RPMI7951 (cell line): Measurements from ENCODE around the gene IMPG2. TPM values are rescaled to one million over a fixed set of nuclear protein-coding genes. Genes with fewer than 3 reads are reported as not detected.
"Not testable (repeated sequence)": the region's sequence is repeated elsewhere in the genome, so short reads cannot be mapped to it uniquely, and the experiment has no call there.

Experiments
- DNase-seq: peaks from one replicate; pipeline ENCODE4 v3.0.0-alpha.2; 2012; ENCODE audit warnings: low read depth
- total RNA-seq: library from RNA; depleted of rRNA; stranded (reverse); fragments of >200 nt; shearing (Covaris generic); gene quantifications from 2 replicates; pipeline ENCODE4 v1.2.3, GENCODE V29; 2014; rRNA removed

Gene IMPG2
- under 0.01 TPM in 2 replicates for total RNA-seq

- DNase-seq = no peak
Measured at GRCh38 chr3:101320475-101320874, at the start of gene IMPG2. Gene IMPG2 (minus strand): TSS chr3:101320575. CDS start chr3:101320372, 203 bp downstream.

DNA sequence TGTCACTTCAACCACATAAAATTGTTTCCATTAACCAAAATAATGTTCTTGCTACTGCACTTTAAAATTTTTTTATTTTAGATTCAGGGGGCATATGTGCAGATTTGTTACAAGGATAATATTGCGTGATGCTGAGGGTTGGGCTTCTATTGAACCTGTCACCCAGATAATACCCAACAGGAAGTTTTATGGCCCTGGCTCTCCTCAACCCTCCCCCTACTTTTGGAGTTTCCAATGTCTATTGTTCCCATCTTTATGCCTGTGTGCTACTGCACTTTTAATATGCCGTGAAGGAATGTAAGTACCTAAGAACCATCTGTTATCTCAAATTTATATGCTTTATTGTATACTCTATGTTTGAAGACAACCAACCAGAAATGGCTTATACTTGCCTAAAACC, 42.0 kb upstream of the IMPG2 start:
- no peak for DNase-seq

- peak; percentile 28 for DNase-seq
Measured at GRCh38 chr3:101351829-101352228, 31.5 kb upstream of the IMPG2 start.

DNA sequence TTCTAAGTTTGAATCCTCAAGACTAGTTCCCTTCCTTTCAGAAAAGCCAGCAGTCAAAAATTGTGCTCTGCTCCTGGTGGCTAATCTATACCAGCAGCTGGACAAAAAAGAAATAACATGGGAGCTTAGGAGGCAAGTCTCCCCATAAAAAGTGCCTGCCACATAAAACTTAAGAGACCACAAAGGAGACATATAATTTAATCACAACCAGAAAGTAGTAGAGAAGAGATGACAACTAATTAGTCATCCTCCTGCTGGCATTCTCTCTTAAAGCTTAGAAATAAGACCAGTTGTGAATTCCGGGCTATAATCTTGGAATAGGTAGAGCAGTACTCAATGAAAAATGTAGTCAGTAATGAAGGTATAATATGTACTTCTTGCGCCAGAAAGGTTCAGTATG, 20.2 kb upstream of the IMPG2 start:
- peak; percentile 13 for DNase-seq

- no peak for DNase-seq
Measured at GRCh38 chr3:101333883-101334282, 13.5 kb upstream of the IMPG2 start.

- no peak for DNase-seq
Measured at GRCh38 chr3:101329016-101329673, 8.8 kb upstream of the IMPG2 start.

- DNase-seq = no peak
Measured at GRCh38 chr3:101325393-101326134, 5.2 kb upstream of the IMPG2 start.

GRCh38 chr3:101319531-101319930, 844 bp downstream of the IMPG2 start:
- DNase-seq = no peak

- no peak for DNase-seq
Measured at GRCh38 chr3:101312545-101312944, 7.8 kb downstream of the IMPG2 start.

DNA sequence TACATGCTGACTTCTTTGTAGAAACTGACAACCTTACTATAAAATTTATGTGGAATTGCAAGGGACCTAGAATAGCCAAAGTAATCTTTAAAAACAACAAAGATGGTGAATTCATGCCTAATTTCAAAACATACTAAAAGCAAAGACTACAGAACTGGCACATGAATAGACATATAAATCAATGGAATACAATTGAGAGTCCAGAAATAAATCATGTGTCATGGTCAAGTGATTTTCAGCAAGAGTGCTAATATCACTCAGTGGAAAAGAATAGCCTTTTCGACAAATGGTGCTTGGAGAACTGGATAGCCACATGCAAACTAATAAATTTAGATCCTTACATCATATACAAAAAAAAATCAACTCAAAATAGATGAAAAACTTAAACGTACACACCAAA, 8.7 kb downstream of the IMPG2 start:
- no peak for DNase-seq

GRCh38 chr3:101310978-101311375, 9.4 kb downstream of the IMPG2 start:
- no peak for DNase-seq

- not testable (repeated sequence) for DNase-seq
Measured at GRCh38 chr3:101308147-101308772, 12.1 kb downstream of the IMPG2 start.

- no peak for DNase-seq
Measured at GRCh38 chr3:101303836-101304235, 16.5 kb downstream of the IMPG2 start.

GRCh38 chr3:101303089-101303731, 17.2 kb downstream of the IMPG2 start:
- no peak for DNase-seq

DNA sequence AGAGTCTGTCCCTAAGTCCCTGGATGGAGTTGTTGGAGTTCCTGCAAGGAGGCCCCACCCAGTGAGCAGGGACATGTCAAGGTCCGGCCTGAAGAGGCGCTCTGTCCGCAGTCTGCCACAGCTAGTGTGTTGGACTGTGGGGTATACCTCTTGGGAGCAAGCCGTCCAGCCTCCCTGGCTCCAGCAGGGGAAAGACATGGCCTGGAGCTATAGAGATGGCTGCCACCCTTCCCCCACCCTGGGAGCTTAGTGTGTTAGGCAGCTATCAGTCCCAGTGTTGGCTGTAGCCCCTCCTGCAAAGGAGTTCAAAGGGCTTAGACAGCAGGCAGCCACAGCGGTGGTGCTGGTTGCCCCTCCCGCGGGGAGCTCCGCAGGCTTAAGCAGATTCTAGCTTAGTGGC, 20.3 kb downstream of the IMPG2 start:
- DNase-seq = no peak

GRCh38 chr3:101292027-101292426, 28.3 kb downstream of the IMPG2 start:
- DNase-seq = no peak

DNA sequence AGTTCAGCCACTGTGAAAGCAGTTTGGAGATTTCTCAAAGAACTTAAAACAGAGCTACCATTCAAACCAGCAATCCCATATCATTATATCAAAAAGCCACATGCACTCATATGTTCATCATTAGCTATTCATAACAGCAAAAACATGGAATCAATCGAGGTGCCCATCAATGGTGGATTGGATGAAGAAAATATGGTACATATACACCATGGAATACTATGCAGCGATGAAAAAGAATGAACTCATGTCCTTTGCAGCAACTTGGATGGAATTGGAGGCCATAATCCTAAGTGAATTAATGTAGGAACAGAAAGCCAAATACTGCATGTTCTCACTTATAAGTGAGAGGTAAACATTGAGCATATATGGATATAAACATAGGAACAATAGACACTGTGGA, 32.1 kb downstream of the IMPG2 start:
- no peak for DNase-seq

DNA sequence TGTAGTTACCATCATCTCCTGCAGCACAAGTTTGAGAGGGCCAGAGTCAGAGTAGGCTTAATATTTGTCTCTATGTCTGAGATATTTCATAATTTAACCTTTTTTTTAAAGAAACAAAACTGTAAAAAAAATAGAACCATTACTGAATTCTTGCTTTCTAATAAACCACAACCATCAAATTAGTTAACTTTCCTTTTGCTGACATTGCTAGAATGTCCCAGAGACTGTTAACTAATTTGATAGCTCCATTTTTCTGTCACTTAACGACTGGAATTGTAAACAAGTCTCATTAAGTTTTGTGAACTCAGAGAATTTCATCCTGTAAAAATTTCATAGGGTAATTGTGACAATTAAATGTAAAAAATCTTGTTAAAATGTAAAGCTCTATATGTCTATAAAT, 35.6 kb downstream of the IMPG2 start:
- DNase-seq = no peak

DNA sequence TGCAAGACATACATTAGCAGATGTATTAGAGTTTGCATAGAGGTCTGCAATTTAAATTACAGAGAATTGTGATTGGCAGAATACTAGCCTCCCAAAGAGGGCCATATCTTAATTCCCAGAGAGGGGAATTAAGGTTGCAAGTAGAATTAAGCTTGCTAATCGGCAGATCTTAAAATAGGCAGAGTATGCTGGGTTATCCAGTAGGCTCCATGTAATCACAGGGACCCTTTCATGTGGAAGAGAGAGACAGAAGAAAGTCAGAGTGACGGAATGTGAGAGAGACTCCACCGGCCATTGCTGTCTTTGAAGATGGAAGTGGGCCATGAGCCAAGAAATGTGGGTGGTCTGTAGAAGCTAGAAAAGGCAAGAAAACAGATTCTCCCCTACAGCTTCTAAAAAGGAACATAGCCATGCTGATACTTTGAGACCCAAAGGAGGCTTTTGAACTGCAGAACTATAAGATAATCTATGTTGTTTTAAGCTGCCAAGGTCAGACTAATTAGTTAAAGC, 38.8 kb downstream of the IMPG2 start:
- DNase-seq = peak; percentile 4

DNA sequence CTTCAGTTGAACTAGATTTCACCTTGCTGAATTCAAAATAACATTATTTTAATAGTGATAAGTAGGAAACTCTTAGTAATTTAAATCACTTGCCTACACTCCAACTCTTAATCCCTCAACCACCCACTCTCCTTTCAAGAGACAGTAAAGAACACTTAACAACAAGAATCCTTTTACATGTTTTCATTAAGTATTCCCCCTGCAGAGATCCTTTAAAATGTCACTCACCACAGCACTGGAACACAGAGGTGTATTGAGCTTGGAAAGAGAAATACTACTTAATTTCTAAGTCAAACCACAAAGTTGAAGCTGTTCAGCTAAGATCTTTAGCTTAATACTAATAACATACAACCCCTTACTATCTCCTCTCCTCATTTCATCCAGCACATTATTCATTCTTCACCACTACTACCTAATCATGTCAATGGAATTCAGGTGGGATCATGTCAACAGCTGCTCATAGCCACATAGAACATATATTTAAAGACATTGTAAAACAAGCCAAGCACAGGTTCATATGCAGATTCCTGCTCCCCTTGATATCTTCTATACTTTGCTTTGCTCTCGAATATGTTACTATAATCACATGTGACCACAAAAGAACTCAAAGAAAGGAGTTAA, 40.5 kb downstream of the IMPG2 start:
- DNase-seq = no peak

DNA sequence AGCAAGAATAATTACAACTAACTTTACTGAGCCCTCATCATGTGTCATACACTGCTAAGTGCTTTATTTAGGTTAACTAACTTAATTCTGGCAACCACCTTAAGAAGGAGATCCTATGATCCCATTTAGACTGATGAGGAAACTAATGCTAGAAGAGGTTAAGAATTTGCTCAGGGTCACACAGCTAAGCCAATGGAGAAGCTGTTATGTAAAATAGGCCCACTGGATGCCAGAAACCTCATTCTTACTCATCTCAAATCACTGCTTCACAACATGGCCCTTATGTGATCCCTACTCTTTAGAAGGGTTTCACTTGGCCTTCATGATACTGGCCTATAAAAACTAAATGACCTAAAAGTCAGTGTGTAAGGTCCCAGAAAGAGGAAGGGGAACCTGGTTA, 41.2 kb downstream of the IMPG2 start:
- DNase-seq = peak; percentile 16

DNA sequence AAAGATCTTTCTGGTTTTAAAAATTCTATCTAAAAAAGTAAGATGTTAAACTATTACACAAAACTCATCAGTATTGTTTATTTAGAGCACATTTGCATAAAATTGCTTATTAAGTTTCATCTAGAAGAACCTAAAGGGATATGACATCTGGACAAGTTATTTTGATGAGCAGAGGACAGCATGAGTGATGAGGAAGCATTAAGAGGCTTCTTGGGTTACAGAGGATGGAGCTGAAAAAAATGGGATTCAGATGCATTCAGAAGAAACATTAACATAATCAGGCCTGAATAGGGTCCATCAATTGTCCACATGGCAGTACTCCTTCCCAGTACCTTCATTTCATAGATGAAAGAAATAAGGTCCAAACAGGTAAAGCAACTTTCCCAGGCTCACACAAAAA, 41.6 kb downstream of the IMPG2 start:
- DNase-seq = no peak
